HL-60 (cell line): Measurements from ENCODE around the gene PLAAT3.

Experiments used
- CTCF ChIP-seq: IDR thresholded peaks from one replicate; pipeline ENCODE4 v1.5.1; 2011; ENCODE audit warnings: low read length, control low read depth, inconsistent platforms; ENCODE audit not compliant: insufficient read depth
- POLR2AphosphoS5 ChIP-seq: IDR thresholded peaks from 2 replicates; pipeline ENCODE4 v1.6.1; 2012; ENCODE audit warnings: low read depth
- REST ChIP-seq: IDR thresholded peaks from 2 replicates; pipeline ENCODE4 v1.6.1; 2012; ENCODE audit warnings: low read depth; ENCODE audit not compliant: insufficient replicate concordance

- TF ChIP-seq POLR2AphosphoS5 (no peak), REST (no peak), CTCF (no peak)
These were observed 59.4 kb downstream of the PLAAT3 start for GRCh38 chr11:63554877-63555223.
